KOPT-K1 (cell line): ENCODE results near the gene CX3CL1.

Experiments used
- H3K27ac ChIP-seq: fragments of 200-600 bp; sonication (generic); 2 replicates; pipeline ENCODE4 v1.5.1; 2016; ENCODE audit warnings: antibody characterized with exemption, mild to moderate bottlenecking, low read depth, low read length; ENCODE audit not compliant: poor library complexity, severe bottlenecking
- H3K36me3 ChIP-seq: fragments of 200-600 bp; sonication (generic); 2 replicates; pipeline ENCODE4 v1.5.1; 2017; ENCODE audit warnings: antibody characterized with exemption, mild to moderate bottlenecking, low read length, moderate library complexity; ENCODE audit not compliant: insufficient read depth
- H3K9me3 ChIP-seq: fragments of 200-600 bp; sonication (generic); 2 replicates; pipeline ENCODE4 v1.5.1; 2017; ENCODE audit warnings: antibody characterized with exemption, low read length, mild to moderate bottlenecking; ENCODE audit not compliant: insufficient read depth, poor library complexity, severe bottlenecking

CX3CL1 gene

DNA sequence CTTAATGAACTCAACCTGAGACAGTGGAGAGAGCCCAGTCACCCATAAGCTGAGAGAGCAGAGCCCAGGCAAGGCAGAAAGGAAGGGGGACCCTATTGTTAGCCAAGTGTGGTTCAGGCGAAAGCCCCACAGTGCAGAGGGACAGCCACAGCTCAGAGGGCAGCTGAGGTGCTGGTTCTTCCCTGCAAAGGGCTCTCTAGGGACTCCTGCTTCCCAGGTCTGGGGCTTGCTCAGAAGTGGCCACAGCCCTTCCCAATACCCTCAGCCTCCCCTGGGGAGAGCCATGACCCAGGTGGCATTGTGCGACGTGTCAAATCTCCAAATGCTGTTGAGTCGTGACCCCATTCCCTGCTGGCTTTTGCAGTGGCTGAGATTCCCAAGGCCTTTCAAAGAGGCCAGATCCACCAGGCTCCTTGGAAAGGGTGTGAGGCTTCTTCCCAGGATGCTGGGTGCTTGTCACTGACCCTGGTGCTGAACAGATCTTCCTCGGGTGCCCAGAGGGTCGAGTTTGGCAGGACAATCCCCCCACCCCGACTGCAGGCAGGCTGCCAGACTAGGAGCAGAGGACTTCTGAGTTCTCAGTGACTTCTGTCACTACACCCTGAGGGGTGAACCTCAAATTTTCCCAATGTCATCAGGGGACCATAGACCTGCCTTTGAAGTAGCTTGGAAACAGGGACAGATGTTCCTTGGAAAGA lies 29.8 kb downstream of the CX3CL1 start:
- Histone ChIP-seq H3K36me3 (no peaks in the 10 kb centered on the region), H3K27ac (no peak overlapping the region), H3K9me3 (no peaks in the 10 kb centered on the region)

DNA sequence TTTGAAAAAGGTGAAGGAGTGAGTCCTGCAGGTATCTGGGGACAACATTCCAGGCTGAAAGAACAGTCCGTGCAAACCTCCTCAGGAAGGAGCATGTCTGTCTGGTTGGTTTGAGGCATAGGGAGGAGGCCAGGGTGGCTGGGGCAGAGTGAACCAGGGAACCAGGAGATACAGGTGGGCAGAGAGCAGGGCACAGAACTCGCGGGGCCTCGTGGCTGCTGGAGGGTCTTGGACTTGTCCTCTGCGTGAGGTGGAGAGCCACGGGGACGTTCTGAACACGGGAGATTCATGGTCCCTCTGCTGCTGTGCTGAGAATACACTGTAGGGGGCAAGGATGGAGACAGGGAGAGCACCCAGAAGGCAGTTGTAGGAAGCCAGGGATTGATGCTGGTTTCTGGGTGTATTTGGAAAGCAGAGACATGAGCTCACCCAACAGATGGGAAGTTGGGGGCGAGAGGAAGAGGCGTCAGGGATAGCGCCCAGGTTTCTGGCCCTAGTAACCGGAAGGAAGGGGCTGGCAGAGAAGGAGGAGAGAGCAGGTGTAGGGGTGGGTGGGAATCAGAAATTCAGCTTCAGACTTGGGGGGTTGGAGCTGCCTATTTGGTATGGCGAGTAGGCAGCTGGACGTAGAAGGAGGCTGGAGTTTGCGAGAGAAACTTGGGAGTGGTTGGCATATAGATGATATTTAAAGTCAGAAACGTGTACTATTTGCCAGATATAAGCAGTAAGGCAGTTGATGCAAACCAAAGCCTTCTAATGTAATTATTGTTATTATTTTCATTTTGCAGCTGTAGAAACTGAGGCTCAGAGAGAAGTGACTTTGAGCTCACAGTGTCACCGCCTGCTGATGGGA lies 31.9 kb downstream of the CX3CL1 start, which contains the start of gene CCL17:
Gene CCL17 (plus strand): TSS at position 803 of the 853 bp plus-strand sequence. CDS start 9,166 bp downstream, outside the sequence.
- H3K36me3 ChIP-seq = no peaks in the 10 kb centered on the region
- H3K9me3 ChIP-seq = no peaks in the 10 kb centered on the region
- no peak within 1 kb of the TSS for H3K27ac ChIP-seq

DNA sequence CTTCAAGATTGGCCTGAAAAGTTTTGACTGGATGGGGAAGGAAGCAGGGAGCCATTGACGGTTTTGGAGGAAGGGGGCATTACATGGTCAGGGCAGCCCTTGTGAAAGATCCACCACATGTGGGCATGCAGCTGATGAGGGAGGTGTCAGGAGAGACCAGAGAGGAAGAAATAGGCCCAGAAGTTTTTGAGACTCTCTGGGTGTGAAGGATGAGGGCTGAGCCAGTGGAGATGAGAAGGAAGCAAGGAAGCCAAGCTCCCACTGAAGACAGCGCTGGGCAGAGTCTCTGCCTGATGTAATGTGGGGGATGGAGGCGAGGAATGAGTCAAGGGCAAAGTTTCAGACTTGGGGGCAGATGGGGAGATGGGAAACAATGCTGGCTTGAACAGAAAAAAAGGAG lies 32.8 kb downstream of the CX3CL1 start:
- Histone ChIP-seq H3K27ac (no peak overlapping the region), H3K36me3 (no peaks in the 10 kb centered on the region), H3K9me3 (no peaks in the 10 kb centered on the region)

DNA sequence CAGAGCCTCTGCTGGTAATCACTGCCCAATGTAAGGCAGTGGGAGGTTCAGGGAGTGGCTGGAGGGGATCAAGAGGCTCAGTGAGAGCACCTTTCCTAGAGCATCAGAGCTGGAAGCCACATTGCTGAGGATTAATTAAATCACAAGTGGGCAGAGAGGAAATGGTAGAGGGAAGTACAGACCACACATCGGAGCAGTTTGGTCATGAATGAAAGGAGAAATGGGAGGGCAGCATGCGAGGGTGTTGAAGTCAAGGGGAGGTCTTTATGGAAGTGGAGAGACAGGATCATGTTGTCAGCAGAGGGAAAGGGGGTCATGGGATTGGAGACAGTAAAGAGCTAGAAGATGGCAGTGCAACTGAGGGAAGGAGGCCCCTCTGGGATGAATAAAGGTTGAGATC lies 34.6 kb downstream of the CX3CL1 start:
- Histone ChIP-seq H3K36me3 (no peaks in the 10 kb centered on the region), H3K9me3 (no peaks in the 10 kb centered on the region), H3K27ac (no peak overlapping the region)

DNA sequence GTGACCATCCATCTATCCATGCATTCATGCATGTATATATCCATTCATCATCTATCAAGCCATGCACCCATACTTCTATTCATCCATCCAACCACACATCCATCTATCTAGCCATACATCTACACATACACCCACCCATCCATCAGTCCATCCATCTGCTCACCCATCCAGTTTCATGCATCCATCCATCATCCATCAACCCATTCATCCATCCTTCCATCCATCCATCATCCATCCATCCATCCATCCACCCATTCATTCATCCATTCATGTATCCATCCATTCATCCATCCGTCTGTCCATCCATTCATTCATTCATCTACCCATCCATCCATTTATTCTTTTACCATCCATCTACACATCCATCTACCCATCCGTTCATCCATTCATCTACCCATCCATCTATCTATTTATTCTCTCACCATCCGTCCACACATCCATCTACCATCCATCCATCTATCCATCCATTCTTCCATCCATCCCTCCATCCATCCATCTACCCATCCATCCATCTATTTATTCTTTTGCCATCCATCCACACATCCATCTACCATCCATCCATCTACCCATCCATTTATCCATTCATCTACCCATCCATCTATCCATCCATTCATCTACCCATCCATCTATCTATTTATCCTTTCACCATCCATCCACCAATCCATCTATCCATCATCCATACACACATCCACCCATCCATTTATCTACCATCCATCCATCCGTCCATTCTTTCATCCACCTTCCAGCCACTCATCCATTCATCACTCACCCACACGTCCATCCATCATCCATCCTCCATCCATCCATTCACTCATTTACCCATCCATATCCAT lies 35.4 kb downstream of the CX3CL1 start:
- no peaks in the 10 kb centered on the region for H3K9me3 ChIP-seq
- no peaks in the 10 kb centered on the region for H3K36me3 ChIP-seq
- H3K27ac ChIP-seq = no peak overlapping the region

DNA sequence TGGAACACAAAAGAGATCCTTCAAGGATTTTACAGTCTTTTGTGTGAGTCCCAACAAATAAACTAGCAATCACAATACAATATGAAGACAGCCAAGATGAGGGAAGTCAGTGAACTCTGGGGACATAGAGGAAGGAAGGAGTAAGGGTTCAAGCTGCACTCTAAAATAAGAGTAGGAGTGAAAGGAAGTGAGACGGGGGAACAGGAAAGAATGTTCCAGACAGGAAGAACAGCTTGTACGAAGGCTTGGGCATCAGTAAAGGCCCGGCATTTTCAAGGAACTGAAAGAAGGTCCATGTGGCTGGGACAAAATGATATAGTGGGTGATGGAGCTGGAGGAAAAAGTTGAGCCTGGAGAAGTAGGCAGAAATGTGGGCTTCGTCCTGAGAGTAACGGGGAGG lies 36.8 kb downstream of the CX3CL1 start:
- Histone ChIP-seq H3K27ac (no peak overlapping the region), H3K36me3 (no peaks in the 10 kb centered on the region), H3K9me3 (no peaks in the 10 kb centered on the region)

DNA sequence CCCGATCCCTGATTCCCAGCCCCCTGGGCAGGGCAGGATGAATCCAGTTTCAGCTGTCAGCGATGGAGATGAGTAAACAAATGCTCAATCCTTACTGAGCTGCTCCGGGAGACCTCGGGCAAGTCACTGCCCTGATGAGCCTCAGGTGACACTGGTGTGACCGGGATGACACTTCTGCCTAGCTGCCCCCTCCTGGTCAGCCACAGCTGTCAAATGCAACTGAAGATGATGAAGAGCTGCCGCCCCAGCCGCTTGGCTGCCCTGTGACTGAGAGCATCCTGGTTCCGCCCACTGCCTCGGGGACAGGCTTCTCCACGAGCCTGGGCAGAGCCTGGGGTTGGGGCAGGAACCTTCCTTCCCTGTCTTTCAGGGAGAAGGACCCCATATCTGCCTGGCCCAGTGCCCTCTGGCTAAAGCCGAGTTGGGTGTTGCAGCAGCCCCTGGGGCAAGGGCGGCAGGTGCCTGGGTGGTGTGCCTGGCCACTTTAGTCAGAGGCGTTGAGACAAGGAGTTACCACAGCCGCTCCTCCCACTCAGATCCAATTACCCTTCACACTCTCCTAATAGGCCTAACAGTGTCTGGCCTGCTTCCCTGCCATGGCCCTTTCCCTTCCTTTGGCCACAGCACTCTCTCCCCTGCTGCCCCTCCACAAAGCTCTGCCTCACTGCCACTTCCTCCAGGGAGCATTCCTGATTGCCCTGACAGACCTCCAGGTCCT lies 37.7 kb downstream of the CX3CL1 start:
- H3K9me3 ChIP-seq = no peaks in the 10 kb centered on the region
- H3K27ac ChIP-seq = no peak overlapping the region
- no peaks in the 10 kb centered on the region for H3K36me3 ChIP-seq

DNA sequence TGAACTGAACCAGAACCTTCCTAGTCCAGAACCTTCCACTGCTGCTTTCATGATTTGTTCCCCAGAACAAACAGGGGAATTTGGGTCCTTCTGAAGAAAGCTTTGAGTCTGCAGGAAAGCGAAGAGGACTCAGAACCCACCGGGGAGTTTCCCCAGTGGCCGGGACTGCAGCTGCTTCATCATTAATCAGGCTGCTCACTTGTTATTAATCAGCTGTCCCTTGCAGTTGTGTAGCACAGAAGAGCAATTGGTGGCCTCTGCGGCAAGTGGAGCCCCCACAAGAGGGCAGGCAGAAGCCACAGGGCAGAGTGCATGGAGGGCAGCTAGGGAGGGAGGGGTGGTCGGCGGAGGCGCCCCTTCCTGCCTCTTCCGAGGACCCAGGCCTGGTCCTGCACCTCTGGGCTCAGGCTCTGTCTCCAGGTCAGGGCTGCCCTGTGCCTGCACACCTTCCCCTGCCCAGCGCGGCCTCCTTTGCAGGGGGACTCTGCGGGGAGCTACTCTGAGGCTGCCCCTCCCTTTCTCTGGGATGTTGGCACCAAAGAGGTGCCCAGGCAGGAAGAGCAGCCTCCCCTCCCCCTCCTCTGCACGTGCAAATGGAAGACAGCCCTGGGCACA lies 39.2 kb downstream of the CX3CL1 start:
- no peaks in the 10 kb centered on the region for H3K36me3 ChIP-seq
- no peak overlapping the region for H3K27ac ChIP-seq
- H3K9me3 ChIP-seq = no peaks in the 10 kb centered on the region

DNA sequence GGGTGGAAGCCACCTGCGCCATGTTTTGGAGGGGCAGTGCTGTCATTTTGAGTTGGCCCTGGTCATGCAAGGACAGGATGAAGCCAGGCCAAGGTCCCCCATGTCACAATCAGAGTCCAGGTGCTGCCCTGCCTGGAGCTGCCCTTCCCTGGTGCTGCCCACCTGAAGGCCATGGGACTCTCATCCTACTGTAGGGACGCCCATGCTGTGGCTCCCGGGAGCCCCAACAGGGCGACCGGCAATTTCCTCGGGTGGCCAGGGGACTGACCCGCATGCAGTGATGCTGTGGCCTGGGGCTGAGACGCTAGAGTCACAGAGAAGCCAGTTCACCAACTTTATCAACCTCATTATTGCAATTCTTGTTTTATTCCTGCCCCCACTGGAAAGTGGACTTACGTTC lies 40.3 kb downstream of the CX3CL1 start:
- no peaks in the 10 kb centered on the region for H3K9me3 ChIP-seq
- H3K27ac ChIP-seq = no peak overlapping the region
- H3K36me3 ChIP-seq = no peaks in the 10 kb centered on the region

DNA sequence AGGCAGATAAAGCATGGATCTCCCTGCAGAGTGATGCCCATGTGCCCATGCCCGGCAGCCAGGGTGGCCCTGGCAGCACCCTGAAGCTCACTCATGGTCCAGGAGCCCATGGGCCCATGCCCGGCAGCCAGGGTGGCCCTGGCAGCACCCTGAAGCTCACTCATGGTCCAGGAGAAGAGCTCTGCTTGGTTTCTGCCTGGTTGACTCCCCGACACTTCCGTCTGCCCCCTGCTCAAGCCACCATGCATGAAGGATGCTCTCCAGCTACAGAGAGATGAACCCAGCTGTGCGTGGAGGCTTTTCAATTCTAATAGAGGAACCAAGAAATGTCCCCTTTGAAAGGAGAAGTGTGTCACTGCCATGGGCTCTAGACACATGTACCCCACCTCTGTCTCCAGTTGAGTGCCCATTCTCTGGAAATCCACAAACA lies 41.0 kb downstream of the CX3CL1 start:
- Histone ChIP-seq H3K27ac (no peak overlapping the region), H3K36me3 (no peaks in the 10 kb centered on the region), H3K9me3 (no peaks in the 10 kb centered on the region)

DNA sequence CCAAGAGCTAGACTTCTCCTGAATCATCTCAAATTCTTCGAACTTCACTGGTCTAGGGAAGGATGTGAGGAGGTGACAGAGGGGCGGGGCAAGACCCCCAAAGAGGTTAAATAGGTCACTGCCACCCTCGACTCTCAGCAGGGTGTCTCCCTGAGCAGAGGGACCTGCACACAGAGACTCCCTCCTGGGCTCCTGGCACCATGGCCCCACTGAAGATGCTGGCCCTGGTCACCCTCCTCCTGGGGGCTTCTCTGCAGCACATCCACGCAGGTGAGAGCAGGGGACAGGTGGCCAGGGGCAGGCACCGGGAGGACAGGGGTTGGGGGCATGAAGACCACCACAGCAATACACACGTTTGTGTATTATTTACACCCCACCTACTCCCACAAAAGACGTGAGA lies 41.4 kb downstream of the CX3CL1 start:
- no peaks in the 10 kb centered on the region for H3K36me3 ChIP-seq
- no peaks in the 10 kb centered on the region for H3K9me3 ChIP-seq
- H3K27ac ChIP-seq = no peak overlapping the region

DNA sequence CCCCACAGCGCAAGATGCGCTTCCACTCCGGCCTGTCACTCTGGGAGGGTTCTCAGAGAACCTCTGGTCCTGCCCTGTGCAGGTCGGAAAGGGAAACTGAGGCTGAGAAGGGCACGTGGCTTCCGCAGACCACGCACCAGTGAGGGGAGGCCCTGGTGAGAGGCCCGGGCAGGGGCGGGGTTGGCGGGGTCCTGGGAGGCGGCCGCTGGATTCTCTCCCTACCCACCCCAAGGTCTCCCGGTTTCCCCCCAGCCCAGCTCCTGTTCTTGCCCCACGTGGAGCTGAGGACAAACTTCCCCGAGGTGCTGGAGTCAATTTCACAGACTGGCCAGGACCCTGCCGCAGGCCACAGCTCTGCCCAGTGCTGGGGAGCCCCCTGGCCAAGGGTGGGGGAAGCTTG lies 43.8 kb downstream of the CX3CL1 start:
- Histone ChIP-seq H3K27ac (no peak overlapping the region), H3K36me3 (no peaks in the 10 kb centered on the region), H3K9me3 (no peaks in the 10 kb centered on the region)

DNA sequence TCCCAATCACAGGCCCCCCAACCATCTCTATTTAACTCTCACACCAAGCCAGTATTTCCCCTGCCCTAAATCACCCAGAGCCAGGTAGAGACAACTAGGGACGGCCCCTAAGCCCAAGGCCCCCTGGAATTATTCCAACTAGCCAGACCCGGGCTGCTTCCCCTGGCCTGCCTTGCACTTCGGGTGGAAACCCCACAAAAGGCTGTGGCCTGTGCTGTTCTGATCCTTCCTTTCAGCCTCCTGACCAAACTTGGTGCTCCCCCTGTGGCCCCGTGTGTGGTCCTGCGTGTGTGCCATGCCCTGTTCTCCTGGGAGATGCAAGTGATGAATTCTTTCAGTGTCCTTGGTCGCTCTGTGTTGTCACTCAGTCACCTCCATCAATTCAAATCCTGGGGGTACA lies 47.2 kb downstream of the CX3CL1 start:
- Histone ChIP-seq H3K36me3 (no peaks in the 10 kb centered on the region), H3K9me3 (no peaks in the 10 kb centered on the region), H3K27ac (no peak overlapping the region)
